ENCODE data around the gene LSM10. TPM values are rescaled to one million over a fixed set of nuclear protein-coding genes. Genes with fewer than 3 reads are reported as not detected.

LSM10 gene
- total and polyA plus RNA-seq, 11 donors: 39.1 to 95.9 (median 49.9) TPM

- no peaks in the 10 kb centered on the region for H3K27me3 ChIP-seq
- H3K27ac ChIP-seq: peak overlapping the region in 3 of 12 donors; percentile 13 to 33 (median 28)
- peaks cover 0 to 16% (median 7%) of the 10 kb centered on the region in 9 donors for H3K36me3 ChIP-seq
- no peak overlapping the region for H3K4me3 ChIP-seq
- ATAC-seq (peak in 3 of 4 donors; percentile 9 to 27 (median 13)), DNase-seq (peak in 4 of 5 donors; percentile 69 to 81 (median 74))
- peaks cover 7 to 97% (median 58%) of the 10 kb centered on the region in 12 donors for H3K4me1 ChIP-seq
- no peaks in the 10 kb centered on the region for H3K9me3 ChIP-seq
- WGBS, 4 donors: 61 to 77% (median 72%) methylated on average over 6 to 7 of the region's 7 CpGs
- intact Hi-C loops (cut with DNase I): loop anchor here in 4 of 10 donors (2.0 to 5.0 kb wide), 4 partner anchors 42 to 62 kb away; partner anchors contain the start of genes EVA1B (in 3 of the 4) and SH3D21 (in 1 of the 4)
- peak; percentile 90 to 97 (median 95) for TF ChIP-seq CTCF (IDR thresholded peaks at IDR 0.05)
- TF ChIP-seq POLR2A (IDR thresholded peaks at IDR 0.05): peak in 1 of 2 donors; percentile 15
These were observed 28.4 kb downstream of the LSM10 start for GRCh38 chr1:36369061-36369861.

GRCh38 chr1:36367798-36368197 is 29.9 kb downstream of the LSM10 start:
- Histone ChIP-seq H3K9me3 (no peaks in the 10 kb centered on the region), H3K4me1 (peaks cover 0 to 83% (median 44%) of the 10 kb centered on the region in 12 donors), H3K36me3 (peaks cover 0 to 23% (median 12%) of the 10 kb centered on the region in 9 donors), H3K4me3 (no peak overlapping the region), H3K27me3 (no peaks in the 10 kb centered on the region), H3K27ac (peak overlapping the region in 1 of 12 donors; percentile 79)
- WGBS, 4 donors: 91 to 93% (median 93%) methylated on average over 4 of the region's 4 CpGs
- TF ChIP-seq POLR2A (IDR thresholded peaks at IDR 0.05) (no peak), CTCF (IDR thresholded peaks at IDR 0.05) (no peak)
- ATAC-seq (no peak), DNase-seq (no peak)
- intact Hi-C loops (cut with DNase I): loop anchor here in 5 of 10 donors (2.0 to 5.0 kb wide), 4 partner anchors 40 to 60 kb away; partner anchors contain the start of genes EVA1B (in 4 of the 5) and SH3D21 (in 1 of the 5)

- no peak for ATAC-seq
These were observed 30.6 kb downstream of the LSM10 start for GRCh38 chr1:36367066-36367465.

More at GRCh38 chr1:36367066-36367465, 30.6 kb downstream of the LSM10 start:
- intact Hi-C loops (cut with DNase I): loop anchor here in 5 of 10 donors (2.0 to 5.0 kb wide), 4 partner anchors 40 to 60 kb away; partner anchors contain the start of genes EVA1B (in 3 of the 5) and SH3D21 (in 1 of the 5)
- H3K27me3 ChIP-seq: no peaks in the 10 kb centered on the region
- DNase-seq: no peak
- H3K9me3 ChIP-seq: no peaks in the 10 kb centered on the region
- no peak overlapping the region for H3K4me3 ChIP-seq
- H3K27ac ChIP-seq: peak overlapping the region in 6 of 12 donors; percentile 22 to 84 (median 63)
- TF ChIP-seq CTCF (IDR thresholded peaks at IDR 0.05) (no peak), POLR2A (IDR thresholded peaks at IDR 0.05) (no peak)
- 68 to 80% (median 72%) methylated on average over 5 of the region's 5 CpGs for WGBS, 4 donors
- H3K4me1 ChIP-seq: peaks cover 0 to 76% (median 38%) of the 10 kb centered on the region in 12 donors
- peaks cover 0 to 30% (median 19%) of the 10 kb centered on the region in 9 donors for H3K36me3 ChIP-seq

Measured in heart left ventricle (tissue), 16 donors.